ENCODE data around the gene MFSD11.
"Not testable (repeated sequence)": the region's sequence is repeated elsewhere in the genome, so short reads cannot be mapped to it uniquely, and the experiment has no call there.

Gene MFSD11

DNA sequence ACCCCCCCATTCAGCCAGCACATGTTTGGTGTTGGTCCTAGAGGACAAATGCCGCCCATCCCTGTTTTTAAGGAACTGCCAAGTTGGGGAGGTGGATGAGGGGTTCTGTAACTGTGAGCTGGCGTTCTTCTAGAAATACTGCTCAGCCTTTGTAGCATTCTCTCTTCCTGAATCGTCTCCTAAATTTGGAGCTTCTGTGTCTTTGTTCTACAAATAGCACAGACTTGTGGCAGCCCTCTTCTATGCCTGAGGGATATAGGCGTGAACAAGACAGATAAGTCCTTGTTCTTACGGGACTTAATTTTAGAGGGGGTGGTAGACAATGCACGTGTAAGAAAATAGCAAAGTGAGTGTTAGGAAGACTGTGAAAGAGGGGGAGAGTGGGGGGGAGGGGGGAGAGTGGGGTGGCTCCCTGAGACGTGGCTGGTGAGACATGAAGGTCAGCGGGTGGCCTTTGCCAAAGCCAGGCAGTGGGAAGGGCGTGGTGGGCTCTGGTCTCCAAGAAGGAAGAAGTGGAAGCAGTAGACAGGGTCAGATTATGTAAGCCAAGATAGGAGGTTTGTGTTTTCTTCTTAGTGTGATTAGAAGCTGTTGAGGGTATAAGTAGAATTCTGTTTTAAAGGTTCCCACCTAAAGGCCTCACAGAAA is 9.9 kb downstream of the MFSD11 start:
- no peak for DNase-seq (ENCODE audit: low spot score)

DNA sequence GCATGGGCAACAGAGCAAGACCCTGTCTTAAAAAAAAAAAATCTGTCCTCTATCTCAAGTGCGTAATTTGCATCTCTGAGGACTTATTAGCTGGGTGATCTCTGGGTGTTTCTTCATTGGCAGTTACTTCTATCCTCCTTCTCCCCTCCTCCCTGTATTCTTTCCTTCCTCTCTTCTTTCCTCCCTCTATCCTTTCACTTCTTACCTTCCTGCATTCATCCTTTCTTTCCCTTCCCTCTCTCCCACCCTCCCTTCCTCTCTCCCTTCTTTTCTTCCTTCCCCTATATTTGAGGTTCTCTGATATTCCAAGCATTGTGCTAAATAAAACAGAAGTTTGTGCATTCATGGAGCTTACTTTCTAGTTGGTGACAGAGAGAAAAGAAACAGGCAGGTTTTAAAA is 10.7 kb downstream of the MFSD11 start:
- no peak for DNase-seq (ENCODE audit: low spot score)

- no peak for DNase-seq (ENCODE audit: low spot score)
Observed at GRCh38 chr17:76751416-76751993, 13.6 kb downstream of the MFSD11 start.

GRCh38 chr17:76752006-76752405 is 14.1 kb downstream of the MFSD11 start:
- DNase-seq (ENCODE audit: low spot score): no peak

GRCh38 chr17:76753061-76753961 is 15.4 kb downstream of the MFSD11 start:
- no peak for DNase-seq (ENCODE audit: low spot score)

- no peak for DNase-seq (ENCODE audit: low spot score)
Observed at GRCh38 chr17:76755285-76755684, 17.4 kb downstream of the MFSD11 start.

- DNase-seq (ENCODE audit: low spot score): no peak
Observed at GRCh38 chr17:76757256-76757655, 19.3 kb downstream of the MFSD11 start.

GRCh38 chr17:76758570-76758969 is 20.7 kb downstream of the MFSD11 start:
- DNase-seq (ENCODE audit: low spot score): no peak

- DNase-seq (ENCODE audit: low spot score): peak; percentile 19
Observed at GRCh38 chr17:76772842-76773525, 35.1 kb downstream of the MFSD11 start.

- no peak for DNase-seq (ENCODE audit: low spot score)
Observed at GRCh38 chr17:76775021-76775600, 37.2 kb downstream of the MFSD11 start.

DNA sequence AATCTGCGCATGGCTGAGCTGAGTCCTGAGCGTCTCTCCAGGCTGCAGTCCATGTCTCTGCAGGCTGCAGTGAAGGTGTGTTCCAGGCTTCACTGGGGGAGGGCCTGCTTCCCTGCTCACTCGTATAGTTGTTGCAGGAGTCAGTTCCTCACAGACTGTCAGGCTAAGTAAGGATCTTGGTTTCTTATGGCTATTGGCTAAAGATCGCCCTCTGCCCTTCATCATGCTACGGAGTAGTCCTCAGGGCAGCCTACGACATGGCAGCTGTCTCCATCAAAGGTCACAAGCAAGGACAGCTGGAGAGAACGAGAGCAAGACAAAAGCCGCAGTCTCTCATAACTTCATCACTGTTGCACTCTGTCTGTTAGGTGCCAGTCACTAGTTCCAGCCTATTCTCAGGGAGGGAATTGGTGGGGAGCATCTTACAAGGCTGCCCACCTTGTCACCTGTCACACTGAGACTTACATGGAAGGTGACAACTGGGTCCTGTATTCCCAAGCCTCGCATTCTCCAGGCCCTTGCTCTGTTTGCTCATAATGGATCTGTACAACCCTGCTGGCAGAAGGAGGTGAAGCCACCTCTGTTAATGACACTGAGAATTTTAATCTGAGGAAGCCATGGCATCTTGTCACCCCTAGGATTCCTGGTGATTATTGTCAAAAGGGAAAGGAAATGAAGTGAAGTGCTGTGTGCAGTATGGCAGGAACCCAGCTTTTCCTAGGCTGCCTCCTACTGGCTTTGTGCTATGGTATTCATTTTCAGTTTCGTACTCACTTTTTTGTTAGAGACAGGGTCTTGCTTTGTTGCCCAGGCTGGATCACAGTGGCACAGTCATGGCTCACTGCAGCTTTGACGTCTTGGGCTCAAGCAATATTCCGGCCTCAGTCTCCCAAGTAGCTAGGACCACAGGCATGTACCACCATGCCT is 43.4 kb downstream of the MFSD11 start:
- DNase-seq (ENCODE audit: low spot score): no peak

DNA sequence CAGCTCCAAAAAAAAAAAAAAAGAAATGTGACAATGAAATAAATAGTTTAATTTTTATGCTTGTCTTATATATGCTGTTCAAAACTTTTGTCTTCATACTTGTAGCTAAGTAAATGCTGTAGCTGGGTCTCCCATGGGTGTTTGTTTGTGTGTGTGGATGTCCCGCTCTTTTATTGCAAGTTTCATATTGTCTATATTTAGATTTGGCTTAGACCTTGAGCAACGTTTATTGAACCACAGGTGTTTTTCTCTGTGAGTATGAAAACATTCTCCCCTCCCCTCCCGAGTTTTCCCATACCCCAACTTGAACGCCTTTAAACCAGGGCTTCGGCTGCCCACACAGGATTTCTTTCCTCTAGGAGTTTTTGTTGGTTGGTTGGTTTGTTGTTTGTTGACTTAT is 45.2 kb downstream of the MFSD11 start:
- no peak for DNase-seq (ENCODE audit: low spot score)

GRCh38 chr17:76784926-76785325 is 47.0 kb downstream of the MFSD11 start:
- DNase-seq (ENCODE audit: low spot score): no peak

GRCh38 chr17:76787866-76788265 is 49.9 kb downstream of the MFSD11 start:
- not testable (repeated sequence) for DNase-seq (ENCODE audit: low spot score)

DNA sequence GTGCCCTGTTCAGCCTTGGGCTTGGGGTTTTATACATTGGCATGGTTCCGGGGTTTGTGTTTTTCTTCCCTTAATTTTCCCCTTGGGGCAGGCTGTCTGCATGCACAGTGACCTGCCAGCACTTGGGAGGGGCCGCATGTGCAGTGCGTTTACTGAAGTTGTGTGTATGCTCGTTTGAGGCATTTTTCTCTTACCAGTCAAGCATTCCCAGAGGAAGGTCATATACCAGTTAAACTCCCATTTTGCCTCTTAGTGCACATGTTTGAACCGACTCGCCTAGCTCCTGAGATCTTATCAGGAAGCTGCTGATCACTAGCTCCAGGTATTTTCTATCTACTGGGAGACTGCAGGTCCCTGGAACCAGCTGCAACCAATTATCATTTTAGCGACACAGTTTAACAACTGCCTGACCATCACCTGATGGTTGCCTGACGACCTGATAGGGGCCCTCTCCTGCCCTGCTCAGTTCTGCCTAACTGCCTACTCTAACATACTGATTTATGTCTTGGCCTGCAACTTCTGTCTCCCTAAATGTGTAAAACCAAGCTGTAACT is 51.4 kb downstream of the MFSD11 start:
- DNase-seq (ENCODE audit: low spot score): no peak

- no peak for DNase-seq (ENCODE audit: low spot score)
Observed at GRCh38 chr17:76791053-76791980, 53.4 kb downstream of the MFSD11 start.

DNA sequence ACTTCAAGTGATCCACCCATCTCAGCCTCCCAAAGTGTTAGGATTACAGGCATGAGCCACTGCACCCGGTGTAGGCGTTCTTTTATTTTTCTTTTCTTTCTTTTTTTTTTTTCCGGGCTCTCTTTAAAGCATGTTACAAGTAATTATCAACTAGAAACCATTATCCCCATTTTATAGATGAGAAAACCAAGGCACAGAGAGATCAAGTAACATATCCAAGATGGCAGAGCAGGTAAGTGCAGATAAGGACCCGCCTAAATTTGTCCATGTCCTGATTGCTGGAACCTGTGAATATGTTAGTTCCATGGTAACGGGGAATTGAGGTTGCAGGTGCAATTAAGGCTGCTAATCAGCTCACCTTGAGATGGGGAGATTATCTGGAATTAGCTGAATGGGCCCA is 54.4 kb downstream of the MFSD11 start:
- DNase-seq (ENCODE audit: low spot score): no peak

- peak; percentile 35 for DNase-seq (ENCODE audit: low spot score)
Observed at GRCh38 chr17:76793775-76794174, 55.9 kb downstream of the MFSD11 start.

DNA sequence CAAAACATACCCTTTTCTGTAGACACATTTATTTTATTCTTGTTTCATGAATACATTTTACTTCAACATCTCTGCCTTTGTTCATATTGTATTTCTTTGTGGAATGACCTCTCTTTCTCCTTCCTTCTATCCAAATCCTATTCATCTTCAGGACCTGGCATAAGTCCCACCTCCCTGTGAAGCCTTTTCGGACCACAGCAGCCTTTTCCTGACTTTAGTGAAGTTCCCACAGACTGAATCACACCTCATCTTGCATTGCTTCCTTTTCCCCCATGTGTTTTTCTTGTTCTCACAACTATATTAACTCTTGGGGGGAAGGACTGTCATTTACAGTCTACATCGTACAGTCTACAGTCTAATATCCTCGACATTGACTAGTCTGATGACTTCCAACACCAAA is 58.2 kb downstream of the MFSD11 start:
- DNase-seq (ENCODE audit: low spot score): no peak
